Medulla oblongata (tissue), 1 donor: Measurements from ENCODE around the gene HEXB.
"Not testable (repeated sequence)": the region's sequence is repeated elsewhere in the genome, so short reads cannot be mapped to it uniquely, and the experiment has no call there.

ENCODE experiments used
- DNase-seq: peaks from one replicate; pipeline ENCODE4 v3.0.0-alpha.2; 2015; ENCODE audit errors: extremely low spot score

Gene HEXB

DNA sequence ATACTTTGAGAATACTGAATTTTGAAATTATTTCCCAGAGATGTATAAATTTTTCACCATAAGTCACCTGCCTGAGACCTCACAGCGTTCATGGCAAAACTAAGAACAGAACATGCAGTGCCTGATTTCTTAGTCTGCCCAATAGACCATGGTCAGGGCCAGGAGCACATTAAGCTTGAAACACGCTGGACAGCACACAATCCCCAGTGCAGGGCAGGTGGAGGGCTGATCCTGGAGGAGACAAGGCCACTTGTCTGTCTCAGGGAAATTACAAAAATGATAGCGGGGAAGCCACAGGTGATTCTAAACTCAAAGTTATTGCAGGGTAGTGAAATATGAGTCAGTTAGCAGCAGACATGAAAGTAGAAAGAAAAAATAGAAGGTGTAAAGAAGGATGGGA lies 25.9 kb upstream of the HEXB start:
- no peak for DNase-seq

DNA sequence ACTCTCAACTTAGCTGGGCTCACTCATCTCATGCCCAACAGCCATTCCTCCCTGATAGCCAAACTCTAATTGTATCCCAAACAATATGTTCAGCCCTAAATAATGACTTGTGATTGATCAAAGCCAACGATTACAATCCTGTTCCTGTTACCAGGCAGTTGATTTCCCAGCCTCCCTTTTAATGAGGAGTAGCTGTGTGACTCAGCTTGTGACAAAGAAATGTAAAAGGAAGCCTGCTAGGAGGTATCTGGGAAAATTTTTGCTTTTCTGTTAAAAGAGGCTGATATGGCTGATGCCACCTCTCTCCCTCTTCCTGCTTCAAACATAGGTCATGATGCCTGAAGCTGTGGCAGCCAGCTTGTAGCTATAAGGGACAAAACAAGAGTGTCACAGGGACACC lies 24.9 kb upstream of the HEXB start:
- no peak for DNase-seq

DNA sequence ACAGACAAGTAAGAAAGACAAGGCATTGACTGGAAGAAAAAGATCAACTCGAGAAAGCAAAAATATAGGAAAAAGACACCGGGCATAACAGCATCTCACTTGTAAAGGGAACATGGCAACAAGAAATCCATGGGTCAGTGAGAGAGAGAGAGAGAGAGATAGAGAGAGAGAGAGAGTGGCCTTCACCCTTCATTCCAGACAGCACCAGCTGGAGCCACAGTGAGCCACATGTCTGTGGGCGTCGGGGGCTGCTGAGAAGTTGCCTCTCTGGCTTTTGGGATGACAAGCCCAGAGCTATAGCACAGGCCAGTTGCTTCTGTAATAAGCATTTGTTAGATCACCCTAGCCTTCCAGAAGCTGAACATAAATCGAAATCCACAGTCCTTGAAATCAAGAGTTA lies 24.2 kb upstream of the HEXB start:
- DNase-seq: no peak

DNA sequence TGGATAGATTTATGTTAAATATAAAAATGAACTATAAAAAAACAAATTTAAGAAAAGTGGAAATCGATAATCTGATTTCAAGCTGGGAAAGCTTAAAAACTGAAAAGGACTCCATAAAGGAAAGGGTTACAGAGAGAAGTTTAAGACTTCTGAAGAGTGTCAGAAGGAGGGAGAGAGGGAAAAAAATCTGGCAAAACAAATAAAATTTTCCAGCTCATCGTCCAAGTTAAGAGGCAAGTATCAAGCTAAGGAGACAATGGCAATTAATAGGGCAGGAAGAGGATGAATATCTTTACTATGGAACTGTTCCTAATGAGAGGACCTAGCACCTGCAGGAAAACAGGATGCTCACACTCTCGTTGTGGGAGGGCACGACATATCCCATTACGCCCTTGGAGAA lies 20.5 kb upstream of the HEXB start:
- no peak for DNase-seq

DNA sequence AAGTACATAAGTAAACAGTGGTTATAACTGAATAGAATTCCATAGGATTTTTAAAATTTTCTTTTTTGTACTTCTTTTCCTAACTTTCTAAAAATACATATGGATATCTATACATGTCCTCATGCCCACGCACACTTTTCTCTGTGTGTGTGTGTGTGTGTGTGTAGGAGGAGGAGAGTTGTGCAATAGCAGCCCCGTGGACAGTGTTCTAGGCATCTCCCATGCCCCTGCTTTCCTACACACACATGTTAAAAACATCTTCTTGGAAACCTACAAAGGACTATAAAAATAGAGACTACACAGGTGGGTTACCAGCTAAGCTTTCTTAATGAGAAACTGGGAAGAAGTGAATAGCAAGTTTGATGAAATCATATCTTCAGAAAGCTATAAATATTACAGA lies 19.8 kb upstream of the HEXB start:
- no peak for DNase-seq

DNA sequence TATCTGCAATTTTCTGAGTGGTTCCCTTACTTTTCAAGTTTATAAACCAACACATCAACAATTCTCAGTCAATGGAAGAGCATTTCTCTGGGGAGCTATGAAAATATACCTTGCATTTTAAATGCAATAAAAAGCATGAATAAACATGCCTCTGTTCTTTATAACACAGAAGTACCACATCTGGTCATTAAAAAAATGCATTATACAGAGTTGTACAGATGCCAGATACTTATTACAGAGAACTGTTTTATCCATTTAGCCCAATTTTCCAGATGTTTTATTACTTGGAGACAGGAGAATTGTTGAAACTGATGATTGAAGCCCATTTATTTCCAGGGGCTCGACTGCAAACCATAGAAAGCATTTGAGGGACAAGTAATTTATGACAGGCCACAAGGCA lies 19.2 kb upstream of the HEXB start:
- no peak for DNase-seq

DNA sequence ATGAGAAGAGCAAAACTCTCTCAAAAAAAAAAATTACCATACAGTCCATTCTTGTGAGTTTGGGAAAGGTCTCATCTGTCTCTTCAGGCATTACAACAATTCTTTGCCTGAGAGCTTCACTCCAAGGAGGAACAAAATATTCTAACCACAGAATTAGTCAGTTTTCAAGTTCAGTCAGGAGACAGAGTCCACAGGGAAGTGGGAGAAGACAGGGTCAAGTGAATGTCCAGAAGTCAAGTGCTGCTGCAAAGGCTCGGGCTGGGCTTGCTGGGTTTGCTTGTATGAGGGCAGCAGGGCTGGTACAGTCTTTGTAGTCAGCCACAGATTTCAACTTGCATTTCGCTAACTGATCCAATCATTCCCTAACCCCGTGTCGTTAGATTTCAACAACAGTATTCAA lies 17.6 kb upstream of the HEXB start:
- DNase-seq: no peak

DNA sequence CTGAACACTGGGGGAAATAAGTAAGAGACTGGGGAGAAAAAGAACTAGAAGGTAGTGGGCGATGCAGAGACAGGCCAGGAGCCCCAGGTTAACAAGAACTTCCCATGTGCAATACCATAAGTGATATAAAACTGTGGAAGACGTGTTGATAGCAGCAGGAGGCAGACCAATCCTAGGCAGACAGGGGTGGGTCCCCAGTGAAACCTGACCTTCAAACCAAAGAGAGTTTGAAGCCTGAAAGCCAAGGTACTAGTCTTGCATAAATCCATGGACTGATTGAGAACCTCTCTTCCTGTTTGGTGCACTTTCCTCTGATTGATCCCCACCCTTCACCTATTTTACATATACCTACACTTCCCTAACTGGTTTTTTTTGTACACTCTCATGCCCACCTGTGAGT lies 15.2 kb upstream of the HEXB start:
- no peak for DNase-seq

DNA sequence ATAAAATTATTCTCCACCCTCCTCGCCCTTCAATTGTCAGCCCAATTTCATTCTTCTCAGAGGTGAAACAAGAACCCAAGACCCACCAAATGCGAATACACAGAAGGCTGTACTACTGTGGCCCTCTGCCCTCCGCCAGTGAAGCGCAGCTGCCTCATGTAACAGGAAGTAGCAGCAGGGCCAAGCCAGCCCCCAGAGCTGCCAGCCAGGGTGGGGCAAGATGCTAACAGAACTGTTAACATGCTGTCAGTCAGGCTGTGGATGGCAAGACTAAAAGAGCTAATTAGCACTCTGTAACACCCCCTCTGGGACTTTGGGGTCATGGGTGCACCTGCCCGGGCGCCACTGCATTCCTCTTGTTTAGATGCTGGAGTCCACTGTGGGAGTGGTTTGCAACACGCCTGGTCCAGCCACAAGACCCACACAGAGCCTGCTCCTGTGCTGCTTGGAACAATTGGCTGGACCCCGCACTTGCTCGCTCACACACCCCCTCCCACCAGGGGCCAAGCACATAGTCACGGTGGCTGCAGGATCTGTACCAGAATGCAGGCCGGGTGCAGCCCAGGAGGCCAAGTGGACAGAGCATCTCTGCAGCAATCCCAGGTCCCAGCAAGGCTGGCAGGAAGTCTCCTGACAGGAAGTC lies 14.5 kb upstream of the HEXB start:
- DNase-seq: no peak

DNA sequence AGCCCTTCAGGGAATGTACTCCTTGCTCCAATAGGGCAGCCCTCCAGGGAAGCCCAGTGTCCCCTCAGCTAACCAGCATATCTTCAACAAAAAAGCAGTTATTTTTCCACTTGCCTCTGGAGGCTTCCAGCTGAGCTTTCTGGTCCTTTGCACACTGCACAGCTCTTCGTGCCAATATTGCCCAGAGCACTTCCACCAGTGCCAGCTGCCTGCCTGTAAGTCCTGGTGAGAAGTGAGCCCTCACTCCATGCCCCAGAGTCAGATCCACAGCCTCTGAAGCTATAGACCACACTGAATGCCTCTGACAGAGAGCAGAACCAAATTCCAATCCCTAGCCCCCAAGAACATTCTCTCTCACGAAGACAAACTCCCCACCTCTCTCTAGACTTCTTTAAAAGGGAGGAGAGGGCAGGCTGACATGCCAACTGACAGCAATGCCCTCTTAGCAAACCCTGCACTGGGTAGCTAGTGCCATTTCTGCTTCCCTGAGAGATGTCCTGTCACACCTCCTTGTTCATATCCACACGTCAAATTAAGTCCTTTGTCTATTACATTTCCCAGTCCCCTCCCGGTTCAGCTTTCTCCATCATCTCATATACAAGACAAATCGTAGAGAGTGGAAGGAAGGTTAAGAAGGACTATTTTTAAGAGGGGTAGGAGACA lies 12.7 kb upstream of the HEXB start:
- DNase-seq: no peak

DNA sequence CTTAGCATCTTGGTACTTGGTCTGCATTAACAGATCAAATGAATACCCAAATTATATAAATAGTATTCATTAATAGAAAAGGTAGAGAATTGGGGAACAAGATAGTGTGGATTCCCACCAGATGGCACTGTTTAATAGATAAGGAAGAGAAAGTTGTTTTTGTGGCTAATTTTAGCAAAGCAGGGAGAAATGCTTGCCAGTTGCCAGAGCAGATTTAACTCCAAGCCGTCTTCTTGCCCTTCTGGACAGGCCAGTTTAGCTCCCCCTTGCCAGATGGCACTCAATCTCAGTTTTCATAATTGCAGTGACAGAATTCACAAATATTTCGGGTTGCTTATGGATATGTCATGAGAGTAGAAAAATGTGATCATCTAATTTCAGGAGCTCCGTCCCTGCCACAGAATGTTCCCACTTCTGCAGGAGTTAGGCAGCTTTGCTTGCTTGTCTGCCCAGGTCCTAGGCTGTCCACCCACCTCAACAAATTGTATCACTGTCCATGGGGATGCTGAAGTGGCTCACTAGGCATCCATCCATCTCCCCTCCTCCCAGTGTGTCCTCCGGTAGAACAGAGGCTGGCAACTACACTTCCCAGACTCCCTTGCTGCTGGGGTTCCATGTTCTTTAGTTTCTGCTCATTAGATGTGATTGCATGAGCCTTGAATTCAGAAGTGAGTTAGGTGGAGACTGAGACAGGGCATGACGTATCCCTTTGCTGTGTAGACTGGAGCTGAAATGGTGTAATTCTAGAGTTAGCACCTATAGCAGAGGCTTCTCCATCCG lies 11.8 kb upstream of the HEXB start:
- peak; percentile 82 for DNase-seq

DNA sequence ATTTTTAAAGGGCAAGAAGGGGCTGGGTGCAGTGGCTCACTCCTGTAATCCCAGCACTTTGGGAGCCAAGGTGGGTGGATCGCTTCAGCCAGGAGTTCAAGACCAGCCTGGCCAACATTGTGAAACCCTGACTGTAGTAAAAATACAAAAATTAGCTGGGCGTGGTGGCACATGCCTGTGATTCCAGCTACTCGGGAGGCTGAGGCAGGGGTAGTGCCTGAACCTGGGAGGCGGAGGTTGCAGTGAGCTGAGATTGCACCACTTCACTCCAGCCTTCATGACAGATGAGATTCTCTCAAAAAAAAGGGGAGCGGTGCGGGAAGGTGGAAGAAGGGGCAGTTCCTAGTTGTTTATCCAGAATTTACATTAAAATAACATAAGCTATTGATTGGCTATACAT lies 8.6 kb upstream of the HEXB start:
- not testable (repeated sequence) for DNase-seq

DNA sequence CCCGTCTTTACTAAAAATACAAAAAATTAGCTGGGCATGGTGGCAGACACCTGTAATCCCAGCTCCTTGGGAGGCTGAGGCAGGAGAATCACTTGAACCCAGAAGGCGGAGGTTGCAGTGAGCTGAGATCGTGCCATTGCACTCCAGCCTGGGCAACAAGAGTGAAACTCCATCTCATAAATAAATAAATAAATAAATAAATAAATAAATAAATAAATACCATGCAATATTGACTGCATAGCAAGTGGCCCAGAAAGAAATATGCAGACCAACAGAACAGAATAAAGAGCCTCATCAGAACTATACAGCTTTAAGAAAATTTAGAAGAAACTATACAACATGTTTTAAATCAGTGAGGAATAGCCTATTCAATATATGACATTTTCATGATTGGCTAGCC lies 6.9 kb upstream of the HEXB start:
- not testable (repeated sequence) for DNase-seq

DNA sequence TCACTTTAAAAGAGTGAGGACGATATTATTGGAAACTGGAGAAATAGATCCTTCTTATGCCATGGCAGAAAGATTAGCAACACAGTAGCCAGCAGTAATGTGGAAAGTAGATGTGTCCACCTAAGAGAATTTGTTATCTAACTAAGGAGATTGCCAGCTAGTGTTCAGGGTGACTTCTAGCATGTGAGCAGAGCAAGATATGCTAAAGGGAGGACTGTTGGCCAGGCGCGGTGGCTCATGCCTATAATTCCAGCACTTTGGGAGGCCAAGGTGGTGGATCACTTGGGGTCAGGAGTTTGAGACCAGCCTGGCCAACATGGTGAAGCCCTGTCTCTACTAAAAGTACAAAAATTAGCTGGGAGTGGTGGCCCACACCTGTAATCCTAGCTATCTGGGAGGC lies 5.7 kb upstream of the HEXB start:
- DNase-seq: not testable (repeated sequence)

DNA sequence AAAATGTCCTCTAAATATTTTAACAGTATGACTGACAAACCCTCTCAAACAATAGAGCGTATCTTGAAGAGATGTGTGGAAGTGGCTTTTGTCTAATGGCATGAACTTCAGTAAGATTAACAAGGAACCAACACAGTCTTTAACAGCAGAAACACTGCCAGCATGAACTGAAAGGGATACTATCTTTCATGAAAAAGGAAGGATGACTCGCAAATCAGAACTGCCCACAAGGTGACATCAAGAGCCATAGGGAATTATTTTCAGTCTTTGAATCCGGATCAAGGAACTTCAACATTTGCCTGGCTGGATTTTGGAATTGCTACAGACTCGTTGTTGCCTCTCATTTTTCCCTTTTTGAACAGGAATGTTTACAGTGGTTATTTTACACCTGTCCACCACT lies 5.1 kb upstream of the HEXB start:
- no peak for DNase-seq

DNA sequence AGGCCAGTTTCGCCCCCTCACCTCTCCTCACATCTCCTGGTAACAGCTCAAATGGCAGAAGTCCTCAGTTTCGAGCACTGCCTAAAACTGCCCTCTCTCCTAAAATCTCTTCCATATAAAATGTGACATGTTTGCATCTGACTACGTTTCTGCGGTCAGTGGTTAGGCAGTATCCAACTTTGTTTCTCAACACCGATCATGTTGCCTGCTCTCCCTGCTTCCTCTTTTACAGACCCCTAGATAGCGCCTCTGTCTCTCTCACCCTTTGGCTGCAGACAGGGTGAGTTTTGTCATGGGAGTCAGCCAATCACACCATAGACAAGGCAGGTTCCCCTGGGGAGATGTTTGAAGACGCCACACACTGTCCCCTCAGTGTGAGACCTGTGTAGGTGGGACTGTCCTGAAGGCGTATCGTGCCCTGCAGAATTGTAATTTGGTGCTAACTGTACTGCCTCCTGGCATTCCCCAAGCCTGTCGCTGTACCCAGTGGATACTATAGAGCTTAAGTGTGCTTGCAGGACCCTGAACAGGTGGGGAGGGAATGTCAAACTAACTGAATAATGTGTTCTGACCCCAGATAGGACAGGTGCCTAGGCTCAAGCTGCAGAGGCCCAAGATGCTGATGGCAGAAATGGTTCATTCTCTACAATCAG lies 1.1 kb downstream of the HEXB start:
- peak; percentile 68 for DNase-seq

DNA sequence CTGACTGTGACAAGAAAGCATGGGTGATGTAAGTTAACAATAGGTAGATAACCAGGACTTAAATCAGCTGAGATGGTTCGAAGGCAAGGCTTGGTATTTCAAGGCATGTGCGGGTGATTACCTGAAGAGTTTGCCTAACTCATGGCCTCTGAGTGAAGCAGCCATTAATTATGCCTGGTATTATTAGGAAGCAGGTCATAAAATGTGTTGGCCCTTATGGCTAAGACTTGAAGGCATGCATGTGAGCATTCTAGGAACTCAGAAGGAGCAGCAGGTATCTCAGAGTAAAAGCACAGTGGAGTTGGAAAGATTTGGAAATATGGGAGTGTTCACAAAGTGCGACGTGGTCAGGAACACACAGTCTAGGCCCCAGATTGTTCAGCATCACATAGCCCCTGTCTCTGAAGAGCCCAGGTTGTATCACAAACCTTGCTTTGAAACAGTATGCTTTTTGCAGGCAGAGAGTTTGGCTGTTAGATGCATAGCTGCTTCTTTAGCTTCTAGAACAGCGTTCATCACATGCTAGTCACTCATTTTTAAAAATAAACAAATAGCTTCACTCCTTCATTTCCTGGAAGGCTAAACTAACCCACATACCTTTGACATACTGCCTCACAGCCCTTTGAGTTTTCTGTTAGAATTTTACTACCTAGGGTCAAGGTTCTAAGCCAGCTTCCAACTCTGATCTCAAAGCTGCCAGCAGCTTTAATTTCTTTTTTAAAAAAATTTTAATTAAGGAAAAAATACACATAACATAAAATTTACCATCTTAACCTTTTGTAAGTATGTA lies 2.1 kb downstream of the HEXB start:
- DNase-seq: no peak

DNA sequence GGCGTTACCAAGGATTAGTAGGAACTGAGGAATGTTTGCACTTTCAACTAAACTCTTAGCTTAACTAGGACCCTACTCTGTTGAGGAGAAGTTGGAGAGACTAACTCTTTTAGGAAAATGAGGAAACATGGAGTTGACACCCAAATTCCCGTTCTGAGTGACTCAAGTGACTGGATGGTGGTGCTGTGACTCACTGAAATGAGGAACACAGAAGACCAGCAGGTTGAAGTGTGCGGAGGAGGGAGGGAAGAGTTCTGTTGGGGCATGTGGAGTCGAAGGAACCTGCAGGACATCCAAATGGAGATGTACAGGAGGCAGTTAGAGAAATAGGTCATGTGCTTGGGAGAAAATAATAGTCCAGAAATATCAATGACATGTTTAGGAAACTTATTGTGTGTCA lies 8.2 kb downstream of the HEXB start:
- DNase-seq: no peak

DNA sequence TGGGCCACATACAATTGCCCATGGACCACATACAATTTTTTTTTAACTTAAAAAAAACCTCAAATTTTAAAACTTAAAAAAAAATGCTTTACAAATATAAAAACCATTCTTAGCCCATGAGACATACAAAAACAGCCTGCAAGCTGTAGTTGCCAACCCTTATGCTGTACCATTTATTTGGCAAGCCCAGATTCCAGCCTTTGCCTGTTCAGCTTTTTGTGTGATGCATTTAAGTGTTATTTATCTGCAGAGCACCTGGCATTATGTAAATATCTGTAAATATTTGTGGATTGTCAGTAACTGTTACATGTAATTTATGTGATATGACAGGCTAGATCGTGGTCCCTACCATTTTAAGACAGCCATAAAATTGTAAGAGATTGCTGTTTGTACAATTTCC lies 32.6 kb downstream of the HEXB start:
- DNase-seq: no peak

DNA sequence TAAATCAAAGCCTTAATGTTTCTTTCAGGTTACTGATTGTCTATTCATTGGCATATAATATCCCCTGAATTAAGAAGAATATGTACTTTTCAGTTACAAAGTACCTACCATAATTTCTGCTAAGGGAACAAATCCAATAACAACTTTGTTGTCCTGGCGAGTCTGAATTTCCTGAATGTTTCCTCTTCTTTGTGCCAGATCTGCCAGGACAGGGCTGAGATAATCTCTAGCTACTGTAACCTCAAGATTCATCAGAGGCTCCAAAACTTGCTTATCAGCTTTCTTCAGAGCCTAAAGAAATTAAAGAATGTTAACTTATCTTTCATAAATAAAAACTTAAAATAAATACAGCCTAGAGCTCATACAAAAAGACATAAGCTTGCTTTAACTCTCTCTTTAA lies 37.2 kb downstream of the HEXB start:
- DNase-seq: no peak

DNA sequence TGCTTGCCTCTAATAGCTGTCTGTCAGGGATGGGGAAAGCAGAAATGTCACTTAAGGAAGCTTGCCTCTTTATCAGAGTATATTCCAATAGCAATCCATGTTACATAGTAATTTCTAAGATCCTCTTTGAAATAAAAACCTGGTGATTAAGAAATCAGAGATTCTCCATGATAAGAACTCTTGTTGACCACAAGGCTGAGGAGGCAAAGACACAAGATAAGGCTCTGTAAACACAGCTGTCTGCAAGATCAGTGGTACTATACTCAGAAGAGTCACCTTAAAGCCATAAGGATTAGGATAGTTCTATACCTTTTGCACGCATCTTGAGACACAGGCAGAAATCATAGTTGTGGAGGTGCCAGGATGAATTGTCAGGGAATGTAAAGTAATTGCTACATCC lies 40.3 kb downstream of the HEXB start:
- no peak for DNase-seq

DNA sequence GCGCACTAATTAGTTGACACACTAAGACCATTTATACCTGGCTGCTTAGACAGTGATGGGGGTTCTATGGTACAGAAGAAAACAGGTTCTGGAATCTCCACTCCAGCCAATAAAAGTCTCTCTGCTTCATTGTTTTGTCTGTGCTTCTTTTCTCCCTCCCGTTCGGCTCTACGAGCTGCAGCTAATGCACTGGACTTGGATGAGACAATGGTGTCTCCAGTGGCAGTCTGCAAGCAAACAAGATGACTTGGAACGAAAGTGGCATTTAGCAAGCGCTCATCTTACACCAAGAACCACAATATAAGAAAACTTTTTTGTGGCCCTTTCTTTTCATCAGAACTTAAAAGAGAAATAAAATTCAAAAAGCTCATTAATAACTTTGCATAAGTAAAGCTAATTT lies 51.7 kb downstream of the HEXB start:
- peak; percentile 72 for DNase-seq
